ENCODE results near the gene RAB6C.

DNA sequence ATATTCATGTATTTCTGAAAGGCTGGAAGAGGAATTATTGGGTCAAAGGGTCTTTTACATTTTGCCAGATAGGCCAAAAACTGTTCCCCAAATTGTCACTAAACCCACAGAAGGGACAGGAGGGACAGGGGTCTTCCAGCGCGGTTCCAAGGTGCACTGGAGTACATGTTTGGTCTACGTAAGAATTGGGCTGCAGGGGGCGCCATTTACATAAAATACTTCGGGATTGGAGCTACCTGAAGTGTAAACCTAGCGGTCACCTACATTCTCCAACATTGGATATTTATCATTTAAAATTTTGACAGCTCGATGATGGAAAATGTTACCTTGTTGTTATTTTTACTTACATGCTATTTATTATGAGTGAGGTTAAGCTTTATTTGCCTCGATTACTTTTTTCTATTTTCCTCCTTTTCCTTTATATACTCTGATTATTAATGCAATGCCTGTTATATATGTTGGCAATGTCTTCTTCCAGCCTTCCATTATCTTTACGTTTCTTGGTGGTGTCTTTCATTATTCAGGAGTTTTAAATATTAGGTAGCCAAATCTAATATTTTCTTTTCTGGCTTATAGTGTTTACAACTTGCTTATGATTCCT is 43.0 kb upstream of the RAB6C start:
- TF ChIP-seq ZC3H10 (CRISPR knock-in tag; IDR thresholded peaks at IDR 0.05) (no peak), ESRRG (CRISPR knock-in tag; IDR thresholded peaks at IDR 0.05) (no peak), TCF4 (CRISPR knock-in tag; IDR thresholded peaks at IDR 0.05; ENCODE audit: borderline replicate concordance) (no peak), CREB5 (CRISPR knock-in tag; IDR thresholded peaks at IDR 0.05; ENCODE audit: low read depth) (no peak), ZFP30 (CRISPR knock-in tag; IDR thresholded peaks at IDR 0.05) (no peak), ZFP3 (CRISPR knock-in tag; IDR thresholded peaks at IDR 0.05) (no peak), CSDC2 (CRISPR knock-in tag; IDR thresholded peaks at IDR 0.05) (no peak), ZNF70 (CRISPR knock-in tag; IDR thresholded peaks at IDR 0.05) (no peak), ISL1 (CRISPR knock-in tag; IDR thresholded peaks at IDR 0.05) (no peak), CSRNP3 (CRISPR knock-in tag; IDR thresholded peaks at IDR 0.05) (no peak)
- TF ChIP-seq, protein P1, sequence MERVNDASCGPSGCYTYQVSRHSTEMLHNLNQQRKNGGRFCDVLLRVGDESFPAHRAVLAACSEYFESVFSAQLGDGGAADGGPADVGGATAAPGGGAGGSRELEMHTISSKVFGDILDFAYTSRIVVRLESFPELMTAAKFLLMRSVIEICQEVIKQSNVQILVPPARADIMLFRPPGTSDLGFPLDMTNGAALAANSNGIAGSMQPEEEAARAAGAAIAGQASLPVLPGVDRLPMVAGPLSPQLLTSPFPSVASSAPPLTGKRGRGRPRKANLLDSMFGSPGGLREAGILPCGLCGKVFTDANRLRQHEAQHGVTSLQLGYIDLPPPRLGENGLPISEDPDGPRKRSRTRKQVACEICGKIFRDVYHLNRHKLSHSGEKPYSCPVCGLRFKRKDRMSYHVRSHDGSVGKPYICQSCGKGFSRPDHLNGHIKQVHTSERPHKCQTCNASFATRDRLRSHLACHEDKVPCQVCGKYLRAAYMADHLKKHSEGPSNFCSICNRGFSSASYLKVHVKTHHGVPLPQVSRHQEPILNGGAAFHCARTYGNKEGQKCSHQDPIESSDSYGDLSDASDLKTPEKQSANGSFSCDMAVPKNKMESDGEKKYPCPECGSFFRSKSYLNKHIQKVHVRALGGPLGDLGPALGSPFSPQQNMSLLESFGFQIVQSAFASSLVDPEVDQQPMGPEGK (CRISPR knock-in tag; IDR thresholded peaks at IDR 0.05; ENCODE audit: borderline replicate concordance): no peak
- TF ChIP-seq, protein P2, sequence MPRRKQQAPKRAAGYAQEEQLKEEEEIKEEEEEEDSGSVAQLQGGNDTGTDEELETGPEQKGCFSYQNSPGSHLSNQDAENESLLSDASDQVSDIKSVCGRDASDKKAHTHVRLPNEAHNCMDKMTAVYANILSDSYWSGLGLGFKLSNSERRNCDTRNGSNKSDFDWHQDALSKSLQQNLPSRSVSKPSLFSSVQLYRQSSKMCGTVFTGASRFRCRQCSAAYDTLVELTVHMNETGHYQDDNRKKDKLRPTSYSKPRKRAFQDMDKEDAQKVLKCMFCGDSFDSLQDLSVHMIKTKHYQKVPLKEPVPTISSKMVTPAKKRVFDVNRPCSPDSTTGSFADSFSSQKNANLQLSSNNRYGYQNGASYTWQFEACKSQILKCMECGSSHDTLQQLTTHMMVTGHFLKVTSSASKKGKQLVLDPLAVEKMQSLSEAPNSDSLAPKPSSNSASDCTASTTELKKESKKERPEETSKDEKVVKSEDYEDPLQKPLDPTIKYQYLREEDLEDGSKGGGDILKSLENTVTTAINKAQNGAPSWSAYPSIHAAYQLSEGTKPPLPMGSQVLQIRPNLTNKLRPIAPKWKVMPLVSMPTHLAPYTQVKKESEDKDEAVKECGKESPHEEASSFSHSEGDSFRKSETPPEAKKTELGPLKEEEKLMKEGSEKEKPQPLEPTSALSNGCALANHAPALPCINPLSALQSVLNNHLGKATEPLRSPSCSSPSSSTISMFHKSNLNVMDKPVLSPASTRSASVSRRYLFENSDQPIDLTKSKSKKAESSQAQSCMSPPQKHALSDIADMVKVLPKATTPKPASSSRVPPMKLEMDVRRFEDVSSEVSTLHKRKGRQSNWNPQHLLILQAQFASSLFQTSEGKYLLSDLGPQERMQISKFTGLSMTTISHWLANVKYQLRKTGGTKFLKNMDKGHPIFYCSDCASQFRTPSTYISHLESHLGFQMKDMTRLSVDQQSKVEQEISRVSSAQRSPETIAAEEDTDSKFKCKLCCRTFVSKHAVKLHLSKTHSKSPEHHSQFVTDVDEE (CRISPR knock-in tag; IDR thresholded peaks at IDR 0.05): no peak
